ENCODE results near the gene DNAL1. TPM values are rescaled to one million over a fixed set of nuclear protein-coding genes. Genes with fewer than 3 reads are reported as not detected.

Gene DNAL1
- total RNA-seq, 1 experiment from 2014 or later = 12.2 TPM

DNA sequence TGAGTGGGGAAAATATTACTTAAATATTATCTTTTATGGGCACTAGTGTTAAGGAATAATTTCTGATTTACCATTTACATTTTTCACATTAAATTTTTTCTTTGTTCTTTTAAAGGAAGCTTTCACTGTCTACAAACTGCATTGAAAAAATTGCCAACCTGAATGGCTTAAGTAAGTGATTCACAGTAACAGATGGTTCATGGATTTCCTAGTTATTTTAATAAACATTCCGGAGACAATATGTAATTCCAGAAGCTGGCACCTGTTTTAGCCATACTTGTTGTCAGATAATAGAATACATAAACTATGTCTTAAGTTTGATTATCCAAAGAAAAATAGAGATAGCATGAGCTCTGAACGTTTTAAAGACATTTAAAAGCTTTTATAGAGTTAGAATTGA, 17.1 kb downstream of the DNAL1 start:
- H3K27me3 Mint-ChIP-seq (ENCODE audit: insufficient read depth, unreplicated experiment) = no peaks in the 10 kb centered on the region
- no peaks in the 10 kb centered on the region for H3K9me3 Mint-ChIP-seq (ENCODE audit: unreplicated experiment)
- TF ChIP-seq, protein P1, sequence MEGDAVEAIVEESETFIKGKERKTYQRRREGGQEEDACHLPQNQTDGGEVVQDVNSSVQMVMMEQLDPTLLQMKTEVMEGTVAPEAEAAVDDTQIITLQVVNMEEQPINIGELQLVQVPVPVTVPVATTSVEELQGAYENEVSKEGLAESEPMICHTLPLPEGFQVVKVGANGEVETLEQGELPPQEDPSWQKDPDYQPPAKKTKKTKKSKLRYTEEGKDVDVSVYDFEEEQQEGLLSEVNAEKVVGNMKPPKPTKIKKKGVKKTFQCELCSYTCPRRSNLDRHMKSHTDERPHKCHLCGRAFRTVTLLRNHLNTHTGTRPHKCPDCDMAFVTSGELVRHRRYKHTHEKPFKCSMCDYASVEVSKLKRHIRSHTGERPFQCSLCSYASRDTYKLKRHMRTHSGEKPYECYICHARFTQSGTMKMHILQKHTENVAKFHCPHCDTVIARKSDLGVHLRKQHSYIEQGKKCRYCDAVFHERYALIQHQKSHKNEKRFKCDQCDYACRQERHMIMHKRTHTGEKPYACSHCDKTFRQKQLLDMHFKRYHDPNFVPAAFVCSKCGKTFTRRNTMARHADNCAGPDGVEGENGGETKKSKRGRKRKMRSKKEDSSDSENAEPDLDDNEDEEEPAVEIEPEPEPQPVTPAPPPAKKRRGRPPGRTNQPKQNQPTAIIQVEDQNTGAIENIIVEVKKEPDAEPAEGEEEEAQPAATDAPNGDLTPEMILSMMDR (IDR thresholded peaks at IDR 0.05; ENCODE audit: insufficient read depth in 1 of 2, low read depth in 1 of 2, low read length in 1 of 2, severe bottlenecking in 1 of 2, unreplicated experiment in 1 of 2) = no peak
- DNase-seq = no peak
- ChIA-PET CTCF (interaction anchor here (0.7 kb wide), 1 partner anchor 177 kb away, joined by 3 read pairs; no protein-coding TSS in a partner anchor), POLR2A (interaction anchor here (0.6 kb wide), 2 partner anchors 10 to 91 kb away, joined by 3 to 8 read pairs; no protein-coding TSS in a partner anchor)
- H3K36me3 Mint-ChIP-seq (ENCODE audit: insufficient read depth, unreplicated experiment) = peaks cover 8% of the 10 kb centered on the region
- peaks cover 22% of the 10 kb centered on the region for H3K4me1 Mint-ChIP-seq (ENCODE audit: low read depth, unreplicated experiment)
- H3K4me3 Mint-ChIP-seq (ENCODE audit: unreplicated experiment) = no peak overlapping the region
- Histone ChIP-seq H3K4me3 (ENCODE audit: low read depth, low read length) (no peak overlapping the region), H3K9me3 (no peaks in the 10 kb centered on the region), H3K36me3 (ENCODE audit: control insufficient read depth, insufficient read depth, low read length) (no peaks in the 10 kb centered on the region), H3K4me1 (peaks cover 17% of the 10 kb centered on the region), H3K27me3 (replicated peaks; ENCODE audit: control insufficient read depth, insufficient read depth, low read length) (no peaks in the 10 kb centered on the region)
- H3K27ac Mint-ChIP-seq (ENCODE audit: unreplicated experiment) = no peak overlapping the region
- intact Hi-C loops (cut with micrococcal nuclease; ENCODE audit: unreplicated experiment) = loop anchor here (1.0 kb wide), 1 partner anchor 17 kb away; no protein-coding TSS in a partner anchor
- BruUV-seq (replicated peaks) = no TSS peak

DNA sequence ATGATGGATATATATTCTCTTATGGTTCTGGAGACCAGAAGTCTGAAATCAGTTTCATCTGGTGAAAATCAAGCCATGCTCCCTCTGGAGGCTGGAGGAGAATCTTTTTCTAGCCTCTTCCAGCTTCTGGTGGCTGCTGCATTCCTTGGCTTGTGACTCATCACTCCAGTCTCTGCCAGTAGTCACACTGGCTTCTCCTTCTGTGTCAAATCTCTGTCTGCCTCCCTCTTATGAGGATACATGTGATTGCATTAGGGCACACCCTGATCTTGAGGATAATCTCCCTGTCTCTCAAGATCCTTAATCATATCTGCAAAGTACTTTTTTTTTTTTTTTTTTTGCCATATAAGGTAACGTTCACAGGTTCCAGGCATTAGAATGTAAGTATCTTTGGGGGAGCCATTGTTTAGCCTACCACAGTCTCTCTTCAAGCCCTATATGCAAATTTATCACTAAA, 17.7 kb downstream of the DNAL1 start:
- intact Hi-C loops (cut with micrococcal nuclease; ENCODE audit: unreplicated experiment) = loop anchor here (1.0 kb wide), 1 partner anchor 17 kb away; no protein-coding TSS in a partner anchor
- Histone ChIP-seq H3K4me3 (ENCODE audit: low read depth, low read length) (no peak overlapping the region), H3K27me3 (replicated peaks; ENCODE audit: control insufficient read depth, insufficient read depth, low read length) (no peaks in the 10 kb centered on the region), H3K4me1 (peaks cover 17% of the 10 kb centered on the region), H3K36me3 (ENCODE audit: control insufficient read depth, insufficient read depth, low read length) (no peaks in the 10 kb centered on the region), H3K9me3 (no peaks in the 10 kb centered on the region)
- no peaks in the 10 kb centered on the region for H3K9me3 Mint-ChIP-seq (ENCODE audit: unreplicated experiment)
- BruUV-seq (replicated peaks) = no TSS peak
- TF ChIP-seq, protein P1 (IDR thresholded peaks at IDR 0.05; ENCODE audit: insufficient read depth in 1 of 2, low read depth in 1 of 2, low read length in 1 of 2, severe bottlenecking in 1 of 2, unreplicated experiment in 1 of 2) = peak; percentile 19 to 23
- ChIA-PET POLR2A (interaction anchor here (0.6 kb wide), 2 partner anchors 9 to 91 kb away, joined by 3 to 8 read pairs; no protein-coding TSS in a partner anchor), CTCF (interaction anchor here (0.7 kb wide), 1 partner anchor 176 kb away, joined by 3 read pairs; no protein-coding TSS in a partner anchor)
- H3K4me1 Mint-ChIP-seq (ENCODE audit: low read depth, unreplicated experiment) = peaks cover 22% of the 10 kb centered on the region
- H3K27me3 Mint-ChIP-seq (ENCODE audit: insufficient read depth, unreplicated experiment) = no peaks in the 10 kb centered on the region
- peak overlapping the region; percentile 65 for H3K27ac Mint-ChIP-seq (ENCODE audit: unreplicated experiment)
- H3K36me3 Mint-ChIP-seq (ENCODE audit: insufficient read depth, unreplicated experiment) = peaks cover 8% of the 10 kb centered on the region
- H3K4me3 Mint-ChIP-seq (ENCODE audit: unreplicated experiment) = no peak overlapping the region
- DNase-seq = peak; percentile 62 to 74

DNA sequence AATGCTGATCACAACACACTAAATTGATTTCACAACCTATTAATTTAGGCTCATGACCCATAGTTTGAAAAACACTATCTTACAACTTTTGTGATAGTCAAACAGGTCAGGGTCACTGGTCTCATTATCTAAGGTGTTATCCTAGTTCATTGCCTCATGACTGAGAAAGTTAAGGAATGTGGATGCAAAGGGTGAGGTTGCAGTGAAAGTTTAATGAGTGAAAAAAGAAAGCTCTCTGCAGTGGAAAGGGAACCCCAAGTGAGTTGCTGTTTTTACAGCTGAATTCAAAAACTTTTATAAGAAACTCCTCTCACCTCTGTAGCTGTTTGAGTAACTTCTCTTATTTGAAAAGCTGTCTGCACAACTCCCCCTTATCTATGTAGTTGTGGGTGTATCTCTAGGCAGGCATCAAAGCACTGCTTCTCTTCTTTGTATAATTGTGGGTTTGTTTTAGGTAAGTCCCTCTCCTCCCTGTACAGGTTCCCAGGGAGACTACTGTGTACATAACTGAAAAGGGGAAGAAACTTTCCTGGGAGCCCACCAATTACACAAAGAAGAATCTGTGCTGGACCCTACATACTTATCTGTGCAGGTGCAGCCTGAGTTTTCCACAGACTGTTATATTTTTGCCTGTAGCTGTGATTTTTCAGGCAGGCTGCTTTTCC, 18.9 kb downstream of the DNAL1 start:
- ChIA-PET CTCF (interaction anchor here (0.7 to 1.0 kb wide), 2 partner anchors 155 to 218 kb away, joined by 6 to 10 read pairs; no protein-coding TSS in a partner anchor), POLR2A (no interaction called here)

More for the DNA sequence above, 18.9 kb downstream of the DNAL1 start:
- H3K9me3 Mint-ChIP-seq (ENCODE audit: unreplicated experiment) = no peaks in the 10 kb centered on the region
- H3K36me3 ChIP-seq (ENCODE audit: control insufficient read depth, insufficient read depth, low read length) = no peaks in the 10 kb centered on the region
- no peak overlapping the region for H3K4me3 ChIP-seq (ENCODE audit: low read depth, low read length)
- BruUV-seq (replicated peaks) = no TSS peak
- no peaks in the 10 kb centered on the region for H3K9me3 ChIP-seq
- TF ChIP-seq, protein P1 (IDR thresholded peaks at IDR 0.05; ENCODE audit: insufficient read depth in 1 of 2, low read depth in 1 of 2, low read length in 1 of 2, severe bottlenecking in 1 of 2, unreplicated experiment in 1 of 2) = no peak
- peaks cover 22% of the 10 kb centered on the region for H3K4me1 Mint-ChIP-seq (ENCODE audit: low read depth, unreplicated experiment)
- H3K4me3 Mint-ChIP-seq (ENCODE audit: unreplicated experiment) = peak overlapping the region; percentile 15
- H3K4me1 ChIP-seq = peaks cover 17% of the 10 kb centered on the region
- no peaks in the 10 kb centered on the region for H3K27me3 Mint-ChIP-seq (ENCODE audit: insufficient read depth, unreplicated experiment)
- no peak for DNase-seq
- peak overlapping the region; percentile 51 for H3K27ac Mint-ChIP-seq (ENCODE audit: unreplicated experiment)
- H3K36me3 Mint-ChIP-seq (ENCODE audit: insufficient read depth, unreplicated experiment) = peaks cover 8% of the 10 kb centered on the region
- H3K27me3 ChIP-seq (replicated peaks; ENCODE audit: control insufficient read depth, insufficient read depth, low read length) = no peaks in the 10 kb centered on the region
- intact Hi-C loops (cut with micrococcal nuclease; ENCODE audit: unreplicated experiment) = loop anchor here (1.0 kb wide), 1 partner anchor 21 kb away; no protein-coding TSS in a partner anchor
